ENCODE data around the gene CFAP65.
A peak's percentile ranks its signal among the peaks of the same experiment; 100 is the strongest.

Gene CFAP65

GRCh38 chr2:219059725-219060682 is 18.7 kb upstream of the CFAP65 start:
- no peak for DNase-seq

GRCh38 chr2:219059375-219059724 is 18.0 kb upstream of the CFAP65 start:
- no peak for DNase-seq

GRCh38 chr2:219058541-219059374 is 17.4 kb upstream of the CFAP65 start:
- no peak for DNase-seq

- peak; percentile 70 to 75 for DNase-seq
Observed at GRCh38 chr2:219057709-219058540, 16.6 kb upstream of the CFAP65 start.

- DNase-seq: no peak
Observed at GRCh38 chr2:219056896-219057708, 15.8 kb upstream of the CFAP65 start.

- no peak for DNase-seq
Observed at GRCh38 chr2:219056176-219056895, 15.0 kb upstream of the CFAP65 start.

GRCh38 chr2:219054956-219055903 is 13.9 kb upstream of the CFAP65 start:
- no peak for DNase-seq

GRCh38 chr2:219049282-219049681 is 8.0 kb upstream of the CFAP65 start:
- DNase-seq: no peak

- no peak for DNase-seq
Observed at GRCh38 chr2:219045937-219046550, 4.7 kb upstream of the CFAP65 start.

GRCh38 chr2:219042750-219043149 is 1.4 kb upstream of the CFAP65 start:
- no peak for DNase-seq

GRCh38 chr2:219042157-219042556 is 841 bp upstream of the CFAP65 start:
- no peak for DNase-seq

- DNase-seq: no peak
Observed at GRCh38 chr2:219038600-219038999, 2.7 kb downstream of the CFAP65 start.

GRCh38 chr2:219037783-219038499 is 3.4 kb downstream of the CFAP65 start:
- DNase-seq: no peak

GRCh38 chr2:219035942-219036341 is 5.4 kb downstream of the CFAP65 start:
- DNase-seq: no peak

- no peak for DNase-seq
Observed at GRCh38 chr2:219034823-219035222, 6.5 kb downstream of the CFAP65 start.

- no peak for DNase-seq
Observed at GRCh38 chr2:219032051-219032745, 9.1 kb downstream of the CFAP65 start.

- DNase-seq: no peak
Observed at GRCh38 chr2:219031005-219031738, 10.1 kb downstream of the CFAP65 start.
